IMR-90 (cell line): Measurements from ENCODE around the gene ADAMTS17. TPM values are rescaled to one million over a fixed set of nuclear protein-coding genes. Genes with fewer than 3 reads are reported as not detected.

Experiments used
- ATAC-seq: fragments of 200-7000 bp; cut with Tn5 transposase; 2 replicates; pipeline ENCODE4 v1.9.1; 2020; ENCODE audit warnings: low read depth, mild to moderate bottlenecking, moderate library complexity
- BruUV-seq: library from RNA; stranded (reverse); fragments of 400-500 nt; replicated peaks from 2 replicates; lab custom pipeline; 2021; lab: Mats Ljungman, UMichigan
- CTCF ChIA-PET: fragments of 300-600 bp; formaldehyde crosslinking; extraction: SDS; loops from one replicate; lab custom pipeline; 2021; ENCODE audit warnings: antibody characterized with exemption; lab: Yijun Ruan, JAX
- POLR2A ChIA-PET: fragments of 300-600 bp; sonication (Branson Sonifier 250); formaldehyde crosslinking; loops from one replicate; lab custom pipeline; 2022; ENCODE audit warnings: antibody characterized with exemption; ENCODE audit not compliant: unreplicated experiment; lab: Charles Lee
- DNase-seq: peaks from one replicate; pipeline ENCODE4 v3.0.0; 2013
- H2AFZ ChIP-seq: replicated peaks from 2 replicates; pipeline ENCODE3; 2013; ENCODE audit warnings: low read length, mild to moderate bottlenecking; ENCODE audit not compliant: poor library complexity
- H2AK5ac ChIP-seq: 2 replicates; pipeline ENCODE4 v1.6.1; 2013; ENCODE audit warnings: low read depth, low read length, inconsistent platforms
- H2AK9ac ChIP-seq: replicated peaks from 2 replicates; pipeline ENCODE3; 2013; ENCODE audit warnings: mild to moderate bottlenecking, low read depth, low read length, moderate library complexity; ENCODE audit not compliant: poor library complexity
- H2BK120ac ChIP-seq: 2 replicates; pipeline ENCODE4 v1.6.1; 2013; ENCODE audit warnings: low read depth, low read length, inconsistent platforms
- H2BK15ac ChIP-seq: 3 replicates; pipeline ENCODE4 v1.6.1; 2013; ENCODE audit warnings: low read depth, low read length, inconsistent platforms
- H2BK20ac ChIP-seq: 2 replicates; pipeline ENCODE4 v1.6.1; 2013; ENCODE audit warnings: low read depth, mild to moderate bottlenecking, inconsistent platforms, low read length, moderate library complexity
- H2BK5ac ChIP-seq: 2 replicates; pipeline ENCODE4 v1.6.1; 2013; ENCODE audit warnings: mild to moderate bottlenecking, low read depth, low read length, inconsistent platforms; ENCODE audit not compliant: poor library complexity, severe bottlenecking
- H3K14ac ChIP-seq: replicated peaks from 2 replicates; pipeline ENCODE4 v1.6.1; 2013; ENCODE audit warnings: low read depth, low read length, inconsistent platforms
- H3K18ac ChIP-seq: 2 replicates; pipeline ENCODE4 v1.6.1; 2013; ENCODE audit warnings: low read depth, low read length, control low read depth
- H3K23ac ChIP-seq: 2 replicates; pipeline ENCODE4 v1.6.1; 2013; ENCODE audit warnings: low read depth, low read length, inconsistent platforms
- H3K27ac ChIP-seq: 2 replicates; pipeline ENCODE4 v1.5.1; 2013; ENCODE audit warnings: mild to moderate bottlenecking, control low read depth, low read length; ENCODE audit not compliant: insufficient read depth
- H3K27me3 ChIP-seq: 2 replicates; pipeline ENCODE4 v1.6.1; 2013; ENCODE audit warnings: low read length; ENCODE audit not compliant: control insufficient read depth, insufficient read depth
- H3K36me3 ChIP-seq: 2 replicates; pipeline ENCODE4 v1.6.1; 2013; ENCODE audit warnings: low read length, mixed read lengths; ENCODE audit not compliant: control insufficient read depth, insufficient read depth
- H3K4ac ChIP-seq: 2 replicates; pipeline ENCODE4 v1.6.1; 2013; ENCODE audit warnings: low read depth, low read length, inconsistent platforms
- H3K4me1 ChIP-seq: 2 replicates; pipeline ENCODE4 v1.6.1; 2013; ENCODE audit warnings: low read length, mixed read lengths; ENCODE audit not compliant: control insufficient read depth, insufficient read depth
- H3K4me2 ChIP-seq: 2 replicates; pipeline ENCODE4 v1.6.1; 2013; ENCODE audit warnings: low read depth, mild to moderate bottlenecking, control low read depth, low read length, moderate library complexity
- H3K4me3 ChIP-seq: 2 replicates; pipeline ENCODE4 v1.5.1; 2013; ENCODE audit warnings: low read depth, mild to moderate bottlenecking, control low read depth, low read length, moderate library complexity; ENCODE audit not compliant: insufficient read depth
- H3K56ac ChIP-seq: 2 replicates; pipeline ENCODE4 v1.6.1; 2013; ENCODE audit warnings: low read length, inconsistent platforms; ENCODE audit not compliant: insufficient read depth; ENCODE audit errors: extremely low read depth
- H3K79me1 ChIP-seq, 2 experiments: 2 replicates each; pipeline ENCODE4 v1.6.1; 2013; ENCODE audit warnings: low read length in 2 of 2, inconsistent platforms in 1 of 2, low read depth in 1 of 2
- H3K9ac ChIP-seq: 2 replicates; pipeline ENCODE4 v1.6.1; 2013; ENCODE audit warnings: low read depth, low read length, control low read depth
- H3K9me1 ChIP-seq: 2 replicates; pipeline ENCODE4 v1.6.1; 2013; ENCODE audit warnings: low read length, inconsistent platforms; ENCODE audit not compliant: insufficient read depth
- H3K9me3 ChIP-seq: 2 replicates; pipeline ENCODE4 v1.6.1; 2013; ENCODE audit warnings: low read length; ENCODE audit not compliant: control insufficient read depth, insufficient read depth
- H4K20me1 ChIP-seq: 2 replicates; pipeline ENCODE4 v1.6.1; 2013; ENCODE audit warnings: low read length, inconsistent platforms; ENCODE audit not compliant: insufficient read depth
- H4K5ac ChIP-seq: 2 replicates; pipeline ENCODE4 v1.6.1; 2013; ENCODE audit warnings: mild to moderate bottlenecking, low read depth, low read length, control low read depth
- H4K8ac ChIP-seq, 2 experiments: 2 replicates each; pipeline ENCODE4 v1.6.1; 2013; ENCODE audit warnings: low read depth in 2 of 2, low read length in 2 of 2, control low read depth in 1 of 2, inconsistent platforms in 1 of 2
- H4K91ac ChIP-seq: 2 replicates; pipeline ENCODE4 v1.6.1; 2013; ENCODE audit warnings: low read depth, low read length, inconsistent platforms; ENCODE audit not compliant: insufficient read depth
- BHLHE40 ChIP-seq: fragments of 150-350 bp; IDR thresholded peaks from 2 replicates; pipeline ENCODE4 v1.6.1; 2016; ENCODE audit warnings: mild to moderate bottlenecking, low read depth, low read length
- CEBPB ChIP-seq: IDR thresholded peaks from 2 replicates; pipeline ENCODE4 v1.6.1; 2012; ENCODE audit warnings: low read depth, low read length, improper control_type of control experiment
- CHD1 ChIP-seq: IDR thresholded peaks from 2 replicates; pipeline ENCODE4 v1.6.1; 2012; ENCODE audit warnings: low read depth, low read length, improper control_type of control experiment
- FOS ChIP-seq: fragments of 150-350 bp; IDR thresholded peaks from 2 replicates; pipeline ENCODE4 v1.6.1; 2016; ENCODE audit warnings: low read depth, low read length
- MAFK ChIP-seq: IDR thresholded peaks from 2 replicates; pipeline ENCODE4 v1.6.1; 2012; ENCODE audit warnings: low read depth, low read length, improper control_type of control experiment
- MAZ ChIP-seq: IDR thresholded peaks from 2 replicates; pipeline ENCODE4 v1.6.1; 2012; ENCODE audit warnings: low read depth, mild to moderate bottlenecking, low read length, improper control_type of control experiment, moderate library complexity, borderline replicate concordance
- MXI1 ChIP-seq: IDR thresholded peaks from 2 replicates; pipeline ENCODE4 v1.6.1; 2012; ENCODE audit warnings: low read depth, mild to moderate bottlenecking, low read length, moderate library complexity, borderline replicate concordance
- NFE2L2 ChIP-seq: fragments of 150-350 bp; IDR thresholded peaks from 2 replicates; pipeline ENCODE4 v1.6.1; 2016; ENCODE audit warnings: low read depth, mild to moderate bottlenecking, low read length
- POLR2A ChIP-seq: IDR thresholded peaks from 2 replicates; pipeline ENCODE4 v1.6.1; 2012; ENCODE audit warnings: mild to moderate bottlenecking, low read depth, low read length
- RAD21 ChIP-seq: IDR thresholded peaks from 2 replicates; pipeline ENCODE4 v1.6.1; 2012; ENCODE audit warnings: low read length, improper control_type of control experiment
- RCOR1 ChIP-seq: IDR thresholded peaks from 2 replicates; pipeline ENCODE4 v1.6.1; 2012; ENCODE audit warnings: mild to moderate bottlenecking, low read length, improper control_type of control experiment; ENCODE audit not compliant: insufficient replicate concordance
- RFX5 ChIP-seq: IDR thresholded peaks from 2 replicates; pipeline ENCODE4 v1.8.0; 2012; ENCODE audit warnings: low read depth, mild to moderate bottlenecking, low read length, moderate library complexity
- SMC3 ChIP-seq: fragments of 150-350 bp; IDR thresholded peaks from 2 replicates; pipeline ENCODE4 v1.6.1; 2016; ENCODE audit warnings: low read depth, mild to moderate bottlenecking, antibody characterized with exemption, low read length, moderate library complexity
- USF2 ChIP-seq: fragments of 150-350 bp; IDR thresholded peaks from 2 replicates; pipeline ENCODE4 v1.6.1; 2017; ENCODE audit warnings: mild to moderate bottlenecking, antibody characterized with exemption, low read length, low read depth
- WGBS, 2 experiments: methylation state at CpG; one replicate each; pipeline versions ENCODE4 v1.1.5 to v1.1.7; 2013; ENCODE audit warnings: missing lambda C conversion rate in 2 of 2; ENCODE audit not compliant: insufficient read length in 1 of 2; ENCODE audit errors: extremely low coverage in 2 of 2; 5-methylcytosine and 5-hydroxymethylcytosine counted together
- dilution Hi-C: fragments of 300-500 bp; cut with HindIII; formaldehyde crosslinking; loops from one replicate; pipeline ENCODE4 v1.14.3; 2018; ENCODE audit warnings: low sequenced_read_pairs; ENCODE audit not compliant: unreplicated experiment
- in situ Hi-C: fragments of 300-500 bp; cut with MboI; formaldehyde crosslinking; loops from 3 replicates; pipeline ENCODE4 v1.14.3; 2019; ENCODE audit warnings: low sequenced_read_pairs, inconsistent platforms, mixed read lengths
- intact Hi-C: fragments of 100-400 bp; cut with micrococcal nuclease; formaldehyde crosslinking; loops from 2 replicates; pipeline ENCODE4 v1.10.0; 2022
- polyA plus RNA-seq, 3 experiments: library from polyadenylated mRNA; depleted of rRNA; stranded (reverse); fragments of >200 nt; gene quantifications; 2 replicates each; pipeline ENCODE4 v1.2.3, GENCODE V29; 2012; ENCODE audit warnings: low replicate concordance in 1 of 3
- total RNA-seq: library from RNA; depleted of rRNA; stranded (reverse); fragments of >200 nt; gene quantifications from 2 replicates; pipeline ENCODE4 v1.2.3, GENCODE V29; 2012
- TF ChIP-seq, protein P1 (sequence below): fragments of 150-350 bp; IDR thresholded peaks from 2 replicates; pipeline ENCODE4 v1.6.1; 2016; ENCODE audit warnings: low read depth, mild to moderate bottlenecking, low read length, moderate library complexity, borderline replicate concordance
- TF ChIP-seq, protein P2 (sequence below): conservative IDR thresholded peaks from 2 replicates; pipeline ENCODE4 v1.5.1; 2012; ENCODE audit warnings: mild to moderate bottlenecking, low read depth, low read length, improper control_type of control experiment

ADAMTS17 gene
- total and polyA plus RNA-seq, 2 of the 4 experiments (the other 2 are of a cell fraction), result 0.03 TPM; not detected in 1

DNA sequence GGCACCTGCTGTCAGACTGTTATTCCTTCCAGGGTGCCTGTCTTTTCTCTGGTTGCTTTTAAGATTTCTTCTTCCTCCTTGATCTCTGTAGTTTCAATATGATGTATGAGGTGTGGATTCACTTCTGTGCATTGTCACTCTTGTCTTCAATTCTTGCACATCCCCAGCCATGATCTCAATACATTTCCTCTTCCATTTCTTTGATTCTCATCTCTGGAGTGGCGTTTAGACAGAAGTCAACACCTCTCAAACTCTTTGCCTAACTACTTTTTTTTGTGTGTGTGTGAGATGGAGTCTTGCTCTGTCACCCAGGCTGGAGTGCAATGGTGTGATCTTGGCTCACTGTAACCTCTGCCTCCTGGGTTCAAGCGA is 384.1 kb downstream of the ADAMTS17 start:
- Histone ChIP-seq H3K79me1 (no peaks in the 10 kb centered on the region), H3K9ac (no peak overlapping the region), H2BK15ac (no peak overlapping the region), H3K56ac (no peak overlapping the region), H3K4me2 (no peak overlapping the region), H3K27me3 (no peaks in the 10 kb centered on the region), H2BK5ac (no peak overlapping the region), H3K4me3 (no peak overlapping the region), H3K27ac (no peak overlapping the region), H2AK9ac (no peak overlapping the region), H3K14ac (no peak overlapping the region), H2BK20ac (no peak overlapping the region), H3K9me3 (peaks cover 38% of the 10 kb centered on the region), H3K36me3 (no peaks in the 10 kb centered on the region), H3K23ac (no peak overlapping the region), H4K20me1 (no peaks in the 10 kb centered on the region), H4K8ac (no peak overlapping the region), H3K4me1 (no peaks in the 10 kb centered on the region), H3K9me1 (no peaks in the 10 kb centered on the region), H4K91ac (no peak overlapping the region), H4K5ac (no peak overlapping the region), H2BK120ac (no peak overlapping the region), H3K4ac (no peak overlapping the region), H2AK5ac (no peak overlapping the region), H2AFZ (no peak overlapping the region), H3K18ac (no peak overlapping the region)
- BruUV-seq, result no TSS peak
- DNase-seq (no peak), ATAC-seq (no peak)
- in situ Hi-C loops, result no loop called here
- ChIA-PET POLR2A (no interaction called here), CTCF (no interaction called here)
- intact Hi-C loops, result no loop called here
- WGBS, 2 experiments, result no CpG with 5 or more reads among the region's 2 CpGs
- dilution Hi-C loops, result no loop called here
- no peak for TF ChIP-seq USF2
- TF ChIP-seq RAD21, result no peak
- TF ChIP-seq, protein P1, sequence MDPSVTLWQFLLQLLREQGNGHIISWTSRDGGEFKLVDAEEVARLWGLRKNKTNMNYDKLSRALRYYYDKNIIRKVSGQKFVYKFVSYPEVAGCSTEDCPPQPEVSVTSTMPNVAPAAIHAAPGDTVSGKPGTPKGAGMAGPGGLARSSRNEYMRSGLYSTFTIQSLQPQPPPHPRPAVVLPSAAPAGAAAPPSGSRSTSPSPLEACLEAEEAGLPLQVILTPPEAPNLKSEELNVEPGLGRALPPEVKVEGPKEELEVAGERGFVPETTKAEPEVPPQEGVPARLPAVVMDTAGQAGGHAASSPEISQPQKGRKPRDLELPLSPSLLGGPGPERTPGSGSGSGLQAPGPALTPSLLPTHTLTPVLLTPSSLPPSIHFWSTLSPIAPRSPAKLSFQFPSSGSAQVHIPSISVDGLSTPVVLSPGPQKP, result no peak
- no peak for TF ChIP-seq RFX5
- TF ChIP-seq FOS, result no peak
- TF ChIP-seq CEBPB, result no peak
- TF ChIP-seq BHLHE40, result no peak
- no peak for TF ChIP-seq POLR2A
- TF ChIP-seq CHD1, result no peak
- no peak for TF ChIP-seq NFE2L2
- no peak for TF ChIP-seq MXI1
- TF ChIP-seq MAFK, result no peak
- no peak for TF ChIP-seq MAZ
- TF ChIP-seq RCOR1, result no peak
- TF ChIP-seq, protein P2, sequence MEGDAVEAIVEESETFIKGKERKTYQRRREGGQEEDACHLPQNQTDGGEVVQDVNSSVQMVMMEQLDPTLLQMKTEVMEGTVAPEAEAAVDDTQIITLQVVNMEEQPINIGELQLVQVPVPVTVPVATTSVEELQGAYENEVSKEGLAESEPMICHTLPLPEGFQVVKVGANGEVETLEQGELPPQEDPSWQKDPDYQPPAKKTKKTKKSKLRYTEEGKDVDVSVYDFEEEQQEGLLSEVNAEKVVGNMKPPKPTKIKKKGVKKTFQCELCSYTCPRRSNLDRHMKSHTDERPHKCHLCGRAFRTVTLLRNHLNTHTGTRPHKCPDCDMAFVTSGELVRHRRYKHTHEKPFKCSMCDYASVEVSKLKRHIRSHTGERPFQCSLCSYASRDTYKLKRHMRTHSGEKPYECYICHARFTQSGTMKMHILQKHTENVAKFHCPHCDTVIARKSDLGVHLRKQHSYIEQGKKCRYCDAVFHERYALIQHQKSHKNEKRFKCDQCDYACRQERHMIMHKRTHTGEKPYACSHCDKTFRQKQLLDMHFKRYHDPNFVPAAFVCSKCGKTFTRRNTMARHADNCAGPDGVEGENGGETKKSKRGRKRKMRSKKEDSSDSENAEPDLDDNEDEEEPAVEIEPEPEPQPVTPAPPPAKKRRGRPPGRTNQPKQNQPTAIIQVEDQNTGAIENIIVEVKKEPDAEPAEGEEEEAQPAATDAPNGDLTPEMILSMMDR, result no peak
- TF ChIP-seq SMC3, result no peak
